Spleen (tissue), 11 donors: Measurements from ENCODE around the gene CCNC. TPM values are rescaled to one million over a fixed set of nuclear protein-coding genes. Genes with fewer than 3 reads are reported as not detected.

ENCODE experiments used
- DNase-seq: peaks from one replicate; pipeline ENCODE4 v3.0.0-alpha.2; 2020
- H3K27ac ChIP-seq, 8 donors: fragments of 200-600 bp; sonication (generic) in 7 of 8; 1 replicate in 4 of 8; 2 replicates in 4 of 8; pipeline versions ENCODE4 v1.5.0 to v1.8.0; 2016 to 2021; ENCODE audit warnings: inconsistent platforms in 4 of 8, mild to moderate bottlenecking in 4 of 8, moderate library complexity in 1 of 8
- H3K27me3 ChIP-seq, 7 donors: fragments of 200-600 bp; sonication (generic) in 6 of 7; replicated peaks in 1 of 7; 1 replicate in 4 of 7; 2 replicates in 3 of 7; pipeline versions ENCODE4 v1.5.0 to v1.8.0; 2016 to 2021; ENCODE audit warnings: inconsistent platforms in 3 of 7, mild to moderate bottlenecking in 1 of 7
- H3K36me3 ChIP-seq, 6 donors: fragments of 200-600 bp; sonication (generic) in 5 of 6; 1 replicate in 4 of 6; 2 replicates in 2 of 6; pipeline versions ENCODE4 v1.5.0 to v1.8.0; 2016 to 2021; ENCODE audit warnings: inconsistent platforms in 2 of 6
- H3K4me1 ChIP-seq, 6 donors: fragments of 200-600 bp; sonication (generic) in 5 of 6; 1 replicate in 3 of 6; 2 replicates in 3 of 6; pipeline versions ENCODE4 v1.5.0 to v1.8.0; 2016 to 2021; ENCODE audit warnings: inconsistent platforms in 3 of 6
- H3K4me3 ChIP-seq, 8 donors: fragments of 200-600 bp; sonication (generic) in 7 of 8; 1 replicate in 4 of 8; 2 replicates in 4 of 8; pipeline versions ENCODE4 v1.5.0 to v1.8.0; 2016 to 2021; ENCODE audit warnings: inconsistent platforms in 4 of 8, mild to moderate bottlenecking in 4 of 8, moderate library complexity in 2 of 8
- H3K9me3 ChIP-seq, 8 donors: fragments of 200-600 bp; sonication (generic) in 7 of 8; 1 replicate in 4 of 8; 2 replicates in 4 of 8; pipeline versions ENCODE4 v1.5.0 to v1.8.0; 2016 to 2021; ENCODE audit warnings: inconsistent platforms in 4 of 8
- POLR2A ChIP-seq, 3 donors: fragments of 450-650 bp; IDR thresholded peaks; one replicate each; pipeline ENCODE4 v1.5.1; 2017; ENCODE audit warnings: antibody characterized with exemption in 3 of 3, mild to moderate bottlenecking in 1 of 3
- POLR2AphosphoS5 ChIP-seq, 3 donors: sonication (generic); formaldehyde crosslinking; IDR thresholded peaks; one replicate each; pipeline ENCODE4 v1.5.1; 2017; ENCODE audit warnings: antibody characterized with exemption in 3 of 3
- WGBS, 5 donors: extraction: QIAGEN DNeasy Blood & Tissue Kit in 3 of 5; methylation state at CpG; one replicate each; pipeline versions ENCODE4 v1.1.5 to v1.1.7; 2013 to 2018; 5-methylcytosine and 5-hydroxymethylcytosine counted together
- intact Hi-C: fragments of 100-400 bp; cut with DNase I; formaldehyde crosslinking; loops from one replicate; pipeline ENCODE4 v1.15.0; 2023; ENCODE audit warnings: low total_unique reads
- polyA plus RNA-seq, 3 donors: library from polyadenylated mRNA; stranded (reverse); fragments of 200-250 nt; gene quantifications; one replicate each; pipeline ENCODE4 v1.2.1, GENCODE V29; 2013
- total RNA-seq, 7 donors: library from RNA; depleted of rRNA in 3 of 7; stranded (reverse); fragments of >200 nt in 3 of 7; fragmentation: NEBNext Ultra II Directional in 4 of 7; extraction: Animal tissue kit (Norgen Biotek cat#: 25700) in 4 of 7; gene quantifications; one replicate each; pipeline versions ENCODE4 v1.1.0 to v1.2.1, GENCODE V29; 2016 to 2021
- TF ChIP-seq, protein P1 (sequence below), 11 experiments: fragments of 200-600 bp in 7 of 11; fragments of 450-650 bp in 4 of 11; sonication (generic) in 4 of 11; IDR thresholded peaks in 8 of 11; conservative IDR thresholded peaks in 3 of 11; 1 replicate in 7 of 11; 2 replicates in 4 of 11; pipeline versions ENCODE4 v1.4.0 to v1.8.0; 2016 to 2021; ENCODE audit warnings: antibody characterized with exemption in 11 of 11, inconsistent platforms in 4 of 11, mild to moderate bottlenecking in 1 of 11
- donor health status: healthy with polysubstance abuse.
- donor health status: DM: no; HTN: no; CAD: no; lungs with moderate emphysema.
- donor health status: DM: no; HTN: no; CAD: no.
- donor health status: Bipolar disorder and iron deficiency.
- donor health status: healthy.
- donor health status: DM: no; HTN: no; CAD: no.
- donor health status: DM: yes; HTN: yes; CAD: no.

Gene CCNC
- total and polyA plus RNA-seq, 10 donors: 28.8 to 66.0 (median 43.6) TPM

GRCh38 chr6:99609905-99610489 is 41.5 kb upstream of the CCNC start:
- Histone ChIP-seq H3K4me3 (no peak overlapping the region), H3K36me3 (no peaks in the 10 kb centered on the region), H3K9me3 (no peaks in the 10 kb centered on the region), H3K27ac (no peak overlapping the region), H3K27me3 (peaks cover 28 to 100% (median 100%) of the 10 kb centered on the region in 7 donors), H3K4me1 (peaks cover 21 to 56% (median 39%) of the 10 kb centered on the region in 6 donors)
- DNase-seq: no peak
- intact Hi-C loops: no loop called here
- TF ChIP-seq POLR2A (IDR thresholded peaks at IDR 0.05): no peak
- TF ChIP-seq POLR2AphosphoS5 (IDR thresholded peaks at IDR 0.05): no peak
- TF ChIP-seq, protein P1, sequence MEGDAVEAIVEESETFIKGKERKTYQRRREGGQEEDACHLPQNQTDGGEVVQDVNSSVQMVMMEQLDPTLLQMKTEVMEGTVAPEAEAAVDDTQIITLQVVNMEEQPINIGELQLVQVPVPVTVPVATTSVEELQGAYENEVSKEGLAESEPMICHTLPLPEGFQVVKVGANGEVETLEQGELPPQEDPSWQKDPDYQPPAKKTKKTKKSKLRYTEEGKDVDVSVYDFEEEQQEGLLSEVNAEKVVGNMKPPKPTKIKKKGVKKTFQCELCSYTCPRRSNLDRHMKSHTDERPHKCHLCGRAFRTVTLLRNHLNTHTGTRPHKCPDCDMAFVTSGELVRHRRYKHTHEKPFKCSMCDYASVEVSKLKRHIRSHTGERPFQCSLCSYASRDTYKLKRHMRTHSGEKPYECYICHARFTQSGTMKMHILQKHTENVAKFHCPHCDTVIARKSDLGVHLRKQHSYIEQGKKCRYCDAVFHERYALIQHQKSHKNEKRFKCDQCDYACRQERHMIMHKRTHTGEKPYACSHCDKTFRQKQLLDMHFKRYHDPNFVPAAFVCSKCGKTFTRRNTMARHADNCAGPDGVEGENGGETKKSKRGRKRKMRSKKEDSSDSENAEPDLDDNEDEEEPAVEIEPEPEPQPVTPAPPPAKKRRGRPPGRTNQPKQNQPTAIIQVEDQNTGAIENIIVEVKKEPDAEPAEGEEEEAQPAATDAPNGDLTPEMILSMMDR (IDR thresholded peaks at IDR 0.05 in 8 of 11, conservative IDR thresholded peaks at IDR 0.05 in 3 of 11): no peak
- 12 to 24% (median 19%) methylated on average over 2 of the region's 2 CpGs for WGBS, 5 donors

GRCh38 chr6:99608886-99609482 is 40.5 kb upstream of the CCNC start:
- intact Hi-C loops: no loop called here
- Histone ChIP-seq H3K27me3 (peaks cover 27 to 100% (median 100%) of the 10 kb centered on the region in 7 donors), H3K27ac (no peak overlapping the region), H3K4me3 (no peak overlapping the region), H3K4me1 (peaks cover 13 to 56% (median 37%) of the 10 kb centered on the region in 6 donors), H3K9me3 (no peaks in the 10 kb centered on the region), H3K36me3 (no peaks in the 10 kb centered on the region)
- TF ChIP-seq POLR2A (IDR thresholded peaks at IDR 0.05): no peak
- TF ChIP-seq, protein P1 (IDR thresholded peaks at IDR 0.05 in 8 of 11, conservative IDR thresholded peaks at IDR 0.05 in 3 of 11): no peak
- TF ChIP-seq POLR2AphosphoS5 (IDR thresholded peaks at IDR 0.05): no peak
- 10 to 17% (median 12%) methylated on average over 24 of the region's 24 CpGs for WGBS, 5 donors
- DNase-seq: no peak

- peaks cover 12 to 56% (median 37%) of the 10 kb centered on the region in 6 donors for H3K4me1 ChIP-seq
- no peaks in the 10 kb centered on the region for H3K36me3 ChIP-seq
- peaks cover 32 to 100% (median 100%) of the 10 kb centered on the region in 7 donors for H3K27me3 ChIP-seq
- H3K9me3 ChIP-seq: no peaks in the 10 kb centered on the region
- 5 to 10% (median 8%) methylated on average over 28 to 29 of the region's 29 CpGs for WGBS, 5 donors
- DNase-seq: no peak
- no peak overlapping the region for H3K27ac ChIP-seq
- H3K4me3 ChIP-seq: peak overlapping the region in 1 of 8 donors; percentile 2
- no peak for TF ChIP-seq POLR2AphosphoS5 (IDR thresholded peaks at IDR 0.05)
- no peak for TF ChIP-seq POLR2A (IDR thresholded peaks at IDR 0.05)
- TF ChIP-seq, protein P1 (IDR thresholded peaks at IDR 0.05 in 8 of 11, conservative IDR thresholded peaks at IDR 0.05 in 3 of 11): no peak
- intact Hi-C loops: no loop called here
Measured at GRCh38 chr6:99608059-99608885, 39.8 kb upstream of the CCNC start.
